Measurements from ENCODE around the gene ABCC11. TPM values are rescaled to one million over a fixed set of nuclear protein-coding genes. Genes with fewer than 3 reads are reported as not detected.

Gene ABCC11
- total RNA-seq: 0.12 TPM in 1 of 2 replicates, not detected in the other

DNA sequence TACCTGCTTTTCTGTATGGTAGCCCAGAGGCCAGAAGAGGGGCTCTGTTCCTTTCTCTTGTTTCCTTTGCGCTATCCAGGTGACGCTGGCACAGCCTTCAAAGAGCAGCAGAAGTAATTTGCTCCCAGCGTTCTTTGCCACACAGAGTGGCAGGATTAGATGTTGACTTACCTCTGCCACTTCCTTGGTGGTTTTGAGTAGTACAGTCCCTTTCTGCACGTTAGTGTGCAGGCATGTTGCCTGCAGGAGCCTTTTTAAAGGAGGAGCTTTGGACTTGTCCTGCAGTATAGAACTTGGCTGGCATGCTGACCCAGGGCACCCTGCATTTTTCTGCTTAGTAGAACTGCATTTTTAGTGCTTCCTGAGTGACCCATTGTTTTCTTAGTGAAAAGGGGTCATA lies at the start of gene ABCC11:
Gene ABCC11, minus strand, starts transcription at position 229 of the 400 bp plus-strand sequence. CDS start 15,618 bp downstream, outside the sequence.
- no peak for DNase-seq
- H3K4me1 Mint-ChIP-seq: peaks cover 24% of the 10 kb centered on the region
- H3K4me3 Mint-ChIP-seq: no peak within 1 kb of the TSS
- H3K27me3 Mint-ChIP-seq: no peaks in the 10 kb centered on the region
- H3K9me3 Mint-ChIP-seq: no peaks in the 10 kb centered on the region
- no peak within 1 kb of the TSS for H3K27ac Mint-ChIP-seq
- H3K36me3 Mint-ChIP-seq (ENCODE audit: low read depth): peaks cover 11% of the 10 kb centered on the region
- intact Hi-C loops (cut with micrococcal nuclease): loop anchor here (5.0 to 10.0 kb wide), 2 partner anchors 375 to 1103 kb away; partner anchors contain the start of gene NETO2

DNA sequence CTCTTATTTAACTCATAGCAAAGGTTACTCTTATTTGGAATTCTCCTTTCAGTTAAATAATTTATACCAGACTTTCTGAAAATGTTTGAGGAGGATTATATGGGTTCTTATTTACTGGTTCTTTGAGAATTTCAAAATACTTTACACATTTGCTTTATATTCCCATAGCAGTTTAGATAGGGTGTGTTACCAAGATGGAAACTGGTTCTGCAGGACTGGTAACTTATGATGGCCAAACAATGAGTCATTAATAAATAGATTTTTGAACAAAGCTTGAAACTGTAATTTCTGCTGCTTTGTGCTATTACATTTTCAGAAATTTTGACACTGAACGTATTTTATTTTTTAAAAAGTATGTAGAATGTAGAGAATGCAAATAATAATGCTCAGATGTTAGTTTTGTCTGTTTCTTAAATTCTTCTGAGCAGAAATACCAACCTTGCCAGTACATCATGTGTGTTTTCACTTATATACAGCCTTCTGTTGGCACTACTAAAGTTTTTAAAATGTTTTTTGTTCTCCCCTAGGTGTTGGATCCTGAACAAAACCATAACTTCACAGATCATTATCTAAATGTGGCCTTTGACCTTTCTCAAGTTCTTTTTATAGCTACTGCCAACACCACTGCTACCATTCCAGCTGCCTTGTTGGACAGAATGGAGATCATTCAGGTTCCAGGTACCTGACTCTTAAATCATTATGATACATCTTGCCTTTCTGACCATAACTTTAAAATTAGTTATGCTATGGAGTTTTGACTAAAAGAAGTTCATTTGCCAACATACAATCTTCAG lies 48.3 kb upstream of the ABCC11 start:
- Mint-ChIP-seq H3K9me3 (no peaks in the 10 kb centered on the region), H3K27me3 (no peaks in the 10 kb centered on the region), H3K27ac (no peak overlapping the region), H3K4me3 (no peak overlapping the region), H3K4me1 (peaks cover under 1% of the 10 kb centered on the region), H3K36me3 (ENCODE audit: low read depth) (peaks cover 39% of the 10 kb centered on the region)
- intact Hi-C loops (cut with micrococcal nuclease): no loop called here
- no peak for DNase-seq

DNA sequence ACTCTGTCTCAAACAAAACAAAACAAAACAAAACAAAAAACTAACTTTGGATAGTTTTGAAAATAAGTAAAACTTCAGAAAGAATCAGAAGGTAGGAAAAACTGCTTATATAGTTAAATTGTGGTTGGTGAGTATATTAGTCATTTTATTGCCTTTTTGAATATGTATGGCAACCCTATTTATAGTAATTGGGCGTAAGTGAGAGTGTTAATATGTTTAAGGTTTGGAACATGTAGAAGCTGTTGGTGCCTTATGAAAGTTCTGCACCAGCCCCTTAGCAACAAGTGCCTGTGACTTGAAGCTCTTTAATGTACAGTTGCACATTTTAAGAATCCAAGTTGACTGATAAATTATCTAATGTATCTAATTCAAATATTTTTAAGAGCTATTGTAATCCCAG lies 47.4 kb upstream of the ABCC11 start:
- peaks cover 2% of the 10 kb centered on the region for H3K4me1 Mint-ChIP-seq
- DNase-seq: no peak
- intact Hi-C loops (cut with micrococcal nuclease): no loop called here
- H3K27ac Mint-ChIP-seq: no peak overlapping the region
- H3K4me3 Mint-ChIP-seq: no peak overlapping the region
- H3K27me3 Mint-ChIP-seq: no peaks in the 10 kb centered on the region
- no peaks in the 10 kb centered on the region for H3K9me3 Mint-ChIP-seq
- peaks cover 37% of the 10 kb centered on the region for H3K36me3 Mint-ChIP-seq (ENCODE audit: low read depth)

- Mint-ChIP-seq H3K27me3 (no peaks in the 10 kb centered on the region), H3K9me3 (peaks cover 3% of the 10 kb centered on the region), H3K4me1 (peaks cover 2% of the 10 kb centered on the region), H3K4me3 (no peak overlapping the region), H3K27ac (no peak overlapping the region), H3K36me3 (ENCODE audit: low read depth) (peaks cover 45% of the 10 kb centered on the region)
- intact Hi-C loops (cut with micrococcal nuclease): no loop called here
- DNase-seq: no peak
Observed at GRCh38 chr16:48292452-48292851, 45.1 kb upstream of the ABCC11 start.

GRCh38 chr16:48291754-48292153 lies 44.4 kb upstream of the ABCC11 start:
- H3K36me3 Mint-ChIP-seq (ENCODE audit: low read depth): peaks cover 46% of the 10 kb centered on the region

DNA sequence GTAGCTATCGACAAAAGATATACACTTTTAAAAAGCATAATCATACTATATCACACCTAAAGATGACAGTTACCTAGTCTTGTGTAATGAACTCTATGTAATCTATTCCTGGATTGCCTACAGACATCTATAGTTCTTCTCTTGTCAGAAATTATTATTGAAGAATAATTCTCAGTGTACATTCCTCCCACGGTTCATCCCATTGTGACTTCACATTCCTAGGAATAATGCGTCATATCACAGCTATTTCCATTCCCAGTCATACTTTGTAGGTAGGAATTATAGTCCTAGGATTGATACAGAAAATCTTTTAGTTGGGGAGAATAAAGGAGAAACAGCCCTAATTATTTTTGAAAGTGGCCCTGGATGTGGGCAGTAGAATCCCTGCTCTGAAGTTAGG lies 44.0 kb upstream of the ABCC11 start:
- Mint-ChIP-seq H3K9me3 (peaks cover 3% of the 10 kb centered on the region), H3K36me3 (ENCODE audit: low read depth) (peaks cover 49% of the 10 kb centered on the region), H3K4me3 (no peak overlapping the region), H3K27me3 (no peaks in the 10 kb centered on the region), H3K27ac (no peak overlapping the region), H3K4me1 (peaks cover 2% of the 10 kb centered on the region)
- DNase-seq: no peak
- intact Hi-C loops (cut with micrococcal nuclease): no loop called here

More at GRCh38 chr16:48291754-48292153, 44.4 kb upstream of the ABCC11 start:
- Mint-ChIP-seq H3K4me1 (peaks cover 2% of the 10 kb centered on the region), H3K27me3 (no peaks in the 10 kb centered on the region), H3K27ac (no peak overlapping the region), H3K4me3 (no peak overlapping the region), H3K9me3 (peaks cover 3% of the 10 kb centered on the region)
- intact Hi-C loops (cut with micrococcal nuclease): no loop called here
- DNase-seq: no peak

DNA sequence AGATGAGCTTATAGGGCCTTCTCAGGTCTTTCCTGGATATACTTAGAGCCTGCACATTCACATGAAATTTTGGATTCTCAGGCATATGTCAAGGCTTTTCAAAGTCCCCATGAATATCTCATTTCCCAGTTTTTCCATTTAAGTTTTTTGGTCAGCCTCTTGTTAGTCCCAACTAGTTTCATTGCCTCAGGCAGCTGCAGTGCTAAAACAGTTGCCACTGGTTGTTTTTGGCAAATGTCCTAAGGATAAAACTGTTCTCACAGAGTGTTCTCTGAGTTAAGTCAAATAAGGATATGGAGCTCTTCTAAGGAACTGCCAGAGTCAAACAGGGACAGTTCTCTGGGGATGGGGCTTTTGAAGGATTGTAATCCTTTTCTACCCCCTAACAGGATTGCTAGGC lies 39.9 kb upstream of the ABCC11 start:
- Mint-ChIP-seq H3K4me1 (peaks cover 12% of the 10 kb centered on the region), H3K9me3 (peaks cover 6% of the 10 kb centered on the region), H3K4me3 (no peak overlapping the region), H3K27ac (no peak overlapping the region), H3K27me3 (no peaks in the 10 kb centered on the region), H3K36me3 (ENCODE audit: low read depth) (peaks cover 59% of the 10 kb centered on the region)
- DNase-seq: no peak
- intact Hi-C loops (cut with micrococcal nuclease): no loop called here

DNA sequence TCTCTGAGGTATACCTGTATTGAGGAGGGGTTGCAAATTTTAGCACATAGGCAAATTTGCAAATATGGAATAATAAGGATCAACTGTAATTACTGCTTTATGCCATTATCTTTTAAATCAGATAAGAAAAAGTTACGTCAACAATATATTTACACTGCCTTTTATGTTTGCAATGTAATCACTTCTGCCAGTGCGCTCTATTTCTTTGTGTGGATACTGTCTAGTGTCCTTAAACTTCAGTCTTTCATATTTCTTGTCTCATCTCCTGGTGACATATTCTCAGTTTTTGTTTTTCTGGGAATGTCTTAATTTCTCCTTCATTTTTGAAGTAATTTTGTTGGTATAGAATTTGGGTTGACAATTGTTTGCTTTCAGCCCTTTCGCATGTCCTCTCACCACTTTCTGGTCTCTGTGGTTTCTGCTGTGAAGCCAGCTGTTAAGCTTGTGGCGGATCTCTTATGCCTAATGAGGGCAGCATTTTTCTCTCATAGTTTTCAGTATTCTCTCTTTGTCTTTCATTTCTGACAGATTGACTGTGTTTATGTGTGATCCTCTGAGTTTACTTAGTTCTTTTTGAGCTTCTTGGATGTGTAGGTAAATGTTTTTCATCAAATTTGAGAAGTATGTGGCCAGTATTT lies 37.6 kb upstream of the ABCC11 start:
- H3K9me3 Mint-ChIP-seq: peaks cover 6% of the 10 kb centered on the region
- no peak overlapping the region for H3K27ac Mint-ChIP-seq
- no peak overlapping the region for H3K4me3 Mint-ChIP-seq
- peaks cover 54% of the 10 kb centered on the region for H3K36me3 Mint-ChIP-seq (ENCODE audit: low read depth)
- no peak for DNase-seq
- no peaks in the 10 kb centered on the region for H3K27me3 Mint-ChIP-seq
- intact Hi-C loops (cut with micrococcal nuclease): no loop called here
- peaks cover 10% of the 10 kb centered on the region for H3K4me1 Mint-ChIP-seq

- Mint-ChIP-seq H3K27me3 (no peaks in the 10 kb centered on the region), H3K36me3 (ENCODE audit: low read depth) (peaks cover 57% of the 10 kb centered on the region), H3K9me3 (peaks cover 3% of the 10 kb centered on the region), H3K4me3 (no peak overlapping the region), H3K27ac (no peak overlapping the region), H3K4me1 (peaks cover 10% of the 10 kb centered on the region)
- no peak for DNase-seq
- intact Hi-C loops (cut with micrococcal nuclease): no loop called here
Observed at GRCh38 chr16:48282636-48283263, 35.4 kb upstream of the ABCC11 start.

DNA sequence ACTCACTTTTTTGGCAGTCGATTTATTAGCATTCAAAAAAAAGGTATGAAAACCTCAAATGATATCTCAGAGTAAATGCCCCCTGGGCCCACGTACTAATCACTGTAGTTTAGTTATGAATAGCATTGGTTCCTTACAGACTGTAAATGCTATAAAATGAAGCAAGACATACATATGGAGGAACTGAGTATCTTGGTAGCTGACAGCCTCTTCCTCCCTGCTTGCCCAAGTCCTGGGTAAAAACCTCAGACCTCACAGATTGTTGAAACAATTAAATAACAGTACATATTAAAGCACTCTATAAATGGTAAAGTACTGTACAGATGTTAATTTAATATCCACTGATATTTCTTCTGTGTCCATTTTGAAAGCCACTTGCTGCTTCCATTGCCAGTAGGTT lies 33.2 kb upstream of the ABCC11 start:
- no peaks in the 10 kb centered on the region for H3K27me3 Mint-ChIP-seq
- intact Hi-C loops (cut with micrococcal nuclease): no loop called here
- H3K36me3 Mint-ChIP-seq (ENCODE audit: low read depth): peaks cover 44% of the 10 kb centered on the region
- peaks cover 3% of the 10 kb centered on the region for H3K9me3 Mint-ChIP-seq
- H3K27ac Mint-ChIP-seq: no peak overlapping the region
- no peak for DNase-seq
- H3K4me3 Mint-ChIP-seq: no peak overlapping the region
- H3K4me1 Mint-ChIP-seq: peaks cover 8% of the 10 kb centered on the region

GRCh38 chr16:48279199-48279598 lies 31.9 kb upstream of the ABCC11 start:
- H3K36me3 Mint-ChIP-seq (ENCODE audit: low read depth): peaks cover 41% of the 10 kb centered on the region
- DNase-seq: no peak
- no peaks in the 10 kb centered on the region for H3K27me3 Mint-ChIP-seq
- no peak overlapping the region for H3K4me3 Mint-ChIP-seq
- H3K4me1 Mint-ChIP-seq: peaks cover 2% of the 10 kb centered on the region
- H3K9me3 Mint-ChIP-seq: no peaks in the 10 kb centered on the region
- H3K27ac Mint-ChIP-seq: no peak overlapping the region
- intact Hi-C loops (cut with micrococcal nuclease): no loop called here

DNA sequence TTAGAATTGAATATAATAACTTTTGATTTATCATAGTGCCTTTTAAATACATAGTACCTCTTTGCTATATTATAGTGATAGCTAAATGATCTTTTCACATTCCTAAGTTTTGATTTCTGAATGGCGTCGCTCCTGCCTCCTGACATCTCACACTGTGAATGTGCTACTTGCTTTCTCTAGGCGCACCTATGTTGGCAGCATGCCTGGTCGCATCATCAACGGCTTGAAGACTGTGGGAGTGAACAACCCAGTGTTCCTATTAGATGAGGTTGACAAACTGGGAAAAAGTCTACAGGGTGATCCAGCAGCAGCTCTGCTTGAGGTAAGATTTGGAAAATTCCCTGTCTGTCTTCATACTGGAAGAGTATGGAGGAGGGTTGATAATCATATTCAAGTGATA lies 29.8 kb upstream of the ABCC11 start:
- Mint-ChIP-seq H3K4me1 (no peaks in the 10 kb centered on the region), H3K27ac (no peak overlapping the region), H3K9me3 (no peaks in the 10 kb centered on the region), H3K27me3 (no peaks in the 10 kb centered on the region), H3K36me3 (ENCODE audit: low read depth) (peaks cover 33% of the 10 kb centered on the region), H3K4me3 (no peak overlapping the region)
- intact Hi-C loops (cut with micrococcal nuclease): no loop called here
- DNase-seq: no peak

DNA sequence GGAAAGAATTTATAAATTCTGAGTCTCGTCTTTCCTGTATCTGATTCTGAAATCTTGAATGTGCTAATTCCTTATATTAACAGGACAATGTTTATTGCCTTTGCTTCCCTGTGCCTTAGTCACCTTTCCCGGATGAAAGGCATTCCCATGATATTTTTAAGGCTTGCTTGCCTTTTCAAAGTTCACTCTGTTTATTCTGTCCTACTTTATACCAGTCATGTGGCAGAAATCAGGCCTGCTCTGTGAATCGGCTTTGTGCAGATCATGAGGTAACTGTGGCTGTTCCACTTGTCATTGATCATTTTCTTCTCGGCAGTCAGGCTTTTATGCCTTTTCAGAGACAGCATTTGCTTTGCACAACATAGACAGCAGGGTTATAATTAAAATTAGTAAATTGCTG lies 28.8 kb upstream of the ABCC11 start:
- no peak overlapping the region for H3K4me3 Mint-ChIP-seq
- no peaks in the 10 kb centered on the region for H3K27me3 Mint-ChIP-seq
- intact Hi-C loops (cut with micrococcal nuclease): no loop called here
- H3K36me3 Mint-ChIP-seq (ENCODE audit: low read depth): peaks cover 35% of the 10 kb centered on the region
- DNase-seq: no peak
- no peaks in the 10 kb centered on the region for H3K4me1 Mint-ChIP-seq
- H3K9me3 Mint-ChIP-seq: no peaks in the 10 kb centered on the region
- no peak overlapping the region for H3K27ac Mint-ChIP-seq

DNA sequence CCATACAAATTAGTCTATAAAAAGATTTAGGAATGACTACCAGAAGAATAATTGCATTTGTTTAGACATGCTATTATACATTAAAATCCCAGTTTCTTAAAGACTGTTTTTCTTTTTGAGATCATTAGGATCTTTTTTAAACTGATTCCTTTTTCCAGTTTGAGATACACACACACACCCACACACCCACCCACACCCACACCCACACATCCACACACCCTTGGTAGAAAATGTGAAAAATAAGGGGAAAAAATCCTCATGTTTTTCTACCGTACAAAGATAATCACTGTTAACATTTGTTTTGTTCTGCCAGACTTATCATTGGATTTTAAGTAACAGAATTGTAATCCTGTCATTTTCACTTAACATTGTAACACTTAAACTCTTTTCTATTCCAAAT lies 27.1 kb upstream of the ABCC11 start:
- H3K9me3 Mint-ChIP-seq: no peaks in the 10 kb centered on the region
- intact Hi-C loops (cut with micrococcal nuclease): no loop called here
- no peak overlapping the region for H3K27ac Mint-ChIP-seq
- peaks cover 33% of the 10 kb centered on the region for H3K36me3 Mint-ChIP-seq (ENCODE audit: low read depth)
- no peak for DNase-seq
- no peak overlapping the region for H3K4me3 Mint-ChIP-seq
- no peaks in the 10 kb centered on the region for H3K4me1 Mint-ChIP-seq
- H3K27me3 Mint-ChIP-seq: no peaks in the 10 kb centered on the region
